Measurements from ENCODE around the gene FGR. TPM values are rescaled to one million over a fixed set of nuclear protein-coding genes. Genes with fewer than 3 reads are reported as not detected.

Gene FGR
- total RNA-seq, 2 donors from 2014 or later, result 4.0 to 10.8 TPM

DNA sequence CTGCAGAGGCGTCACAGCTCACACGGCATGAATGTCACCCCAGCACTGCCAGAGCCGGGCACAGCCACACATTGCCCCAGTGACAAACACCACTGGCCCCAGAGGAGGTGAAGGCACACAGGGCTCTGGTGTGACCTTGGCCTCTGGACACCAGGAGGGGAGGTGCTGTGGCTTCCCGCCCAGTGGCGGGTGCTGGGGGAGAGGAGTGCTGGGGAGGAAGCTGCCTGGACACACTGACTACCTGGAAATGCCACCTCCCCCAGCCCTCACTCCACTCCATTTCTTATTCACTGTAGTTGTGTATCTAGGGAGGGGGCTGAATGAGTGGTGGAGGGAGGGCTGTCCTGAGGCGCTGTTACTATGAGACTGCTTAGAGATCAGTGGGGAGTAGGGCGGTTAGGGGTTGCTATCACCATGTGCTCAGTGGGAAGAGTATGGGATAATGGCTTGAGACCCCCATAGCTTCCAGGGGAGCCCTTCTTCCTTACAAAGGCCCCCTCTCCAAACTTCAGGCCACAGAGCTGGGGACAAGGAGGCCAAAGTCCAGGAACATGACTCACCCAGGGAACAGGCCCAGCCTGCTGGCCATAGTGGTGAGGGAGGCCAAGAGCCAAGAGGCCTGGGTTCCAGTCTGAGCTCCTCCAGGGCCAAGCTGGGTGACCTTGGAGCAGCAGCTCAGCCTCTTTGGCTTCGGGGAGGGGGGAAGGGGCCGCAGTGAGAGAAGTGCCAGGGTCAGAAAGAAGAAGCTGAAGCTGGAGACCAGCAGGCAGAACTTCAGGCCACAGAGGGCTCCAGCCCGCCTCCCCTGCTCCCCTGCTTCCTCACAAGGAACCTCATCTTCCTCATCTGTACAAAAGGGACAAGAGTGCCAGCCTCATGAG is 71.2 kb downstream of the FGR start:
- H3K27ac ChIP-seq, result peak overlapping the region; percentile 48 to 51
- no peaks in the 10 kb centered on the region for H3K27me3 ChIP-seq (replicated peaks; ENCODE audit: insufficient read depth)
- DNase-seq (ENCODE audit: low spot score), result no peak
- 35% methylated on average over 10 of the region's 10 CpGs for WGBS
- TF ChIP-seq POLR2AphosphoS5 (IDR thresholded peaks at IDR 0.05), result no peak
- no peak for TF ChIP-seq POLR2A (IDR thresholded peaks at IDR 0.05)
- TF ChIP-seq, protein P1, sequence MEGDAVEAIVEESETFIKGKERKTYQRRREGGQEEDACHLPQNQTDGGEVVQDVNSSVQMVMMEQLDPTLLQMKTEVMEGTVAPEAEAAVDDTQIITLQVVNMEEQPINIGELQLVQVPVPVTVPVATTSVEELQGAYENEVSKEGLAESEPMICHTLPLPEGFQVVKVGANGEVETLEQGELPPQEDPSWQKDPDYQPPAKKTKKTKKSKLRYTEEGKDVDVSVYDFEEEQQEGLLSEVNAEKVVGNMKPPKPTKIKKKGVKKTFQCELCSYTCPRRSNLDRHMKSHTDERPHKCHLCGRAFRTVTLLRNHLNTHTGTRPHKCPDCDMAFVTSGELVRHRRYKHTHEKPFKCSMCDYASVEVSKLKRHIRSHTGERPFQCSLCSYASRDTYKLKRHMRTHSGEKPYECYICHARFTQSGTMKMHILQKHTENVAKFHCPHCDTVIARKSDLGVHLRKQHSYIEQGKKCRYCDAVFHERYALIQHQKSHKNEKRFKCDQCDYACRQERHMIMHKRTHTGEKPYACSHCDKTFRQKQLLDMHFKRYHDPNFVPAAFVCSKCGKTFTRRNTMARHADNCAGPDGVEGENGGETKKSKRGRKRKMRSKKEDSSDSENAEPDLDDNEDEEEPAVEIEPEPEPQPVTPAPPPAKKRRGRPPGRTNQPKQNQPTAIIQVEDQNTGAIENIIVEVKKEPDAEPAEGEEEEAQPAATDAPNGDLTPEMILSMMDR (IDR thresholded peaks at IDR 0.05), result no peak
- no peaks in the 10 kb centered on the region for H3K9me3 ChIP-seq
- no peaks in the 10 kb centered on the region for H3K36me3 ChIP-seq
- peaks cover 22% of the 10 kb centered on the region for H3K4me1 ChIP-seq (replicated peaks)
- intact Hi-C loops (cut with DNase I), result no loop called here
- H3K4me3 ChIP-seq, result no peak overlapping the region

DNA sequence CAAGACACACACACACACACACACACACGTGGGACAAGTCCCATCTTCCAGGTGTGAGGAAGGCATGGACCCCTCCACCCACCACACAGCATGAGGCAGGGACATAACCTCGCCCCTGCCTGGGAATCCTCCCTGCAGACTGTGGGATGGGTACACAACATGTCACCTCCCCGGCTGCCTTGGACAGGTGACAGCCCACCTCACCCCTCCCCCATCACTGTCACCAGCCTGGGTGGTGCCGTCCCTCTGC is 71.7 kb downstream of the FGR start:
- TF ChIP-seq POLR2A (IDR thresholded peaks at IDR 0.05), result no peak
- no peak for TF ChIP-seq POLR2AphosphoS5 (IDR thresholded peaks at IDR 0.05)
- TF ChIP-seq, protein P1 (IDR thresholded peaks at IDR 0.05), result no peak
- H3K36me3 ChIP-seq, result no peaks in the 10 kb centered on the region
- intact Hi-C loops (cut with DNase I), result no loop called here
- peaks cover 20% of the 10 kb centered on the region for H3K4me1 ChIP-seq (replicated peaks)
- H3K9me3 ChIP-seq, result no peaks in the 10 kb centered on the region
- 26% methylated on average over 4 of the region's 4 CpGs for WGBS
- H3K4me3 ChIP-seq, result no peak overlapping the region
- H3K27me3 ChIP-seq (replicated peaks; ENCODE audit: insufficient read depth), result no peaks in the 10 kb centered on the region
- peak overlapping the region; percentile 48 to 51 for H3K27ac ChIP-seq
- no peak for DNase-seq (ENCODE audit: low spot score)

DNA sequence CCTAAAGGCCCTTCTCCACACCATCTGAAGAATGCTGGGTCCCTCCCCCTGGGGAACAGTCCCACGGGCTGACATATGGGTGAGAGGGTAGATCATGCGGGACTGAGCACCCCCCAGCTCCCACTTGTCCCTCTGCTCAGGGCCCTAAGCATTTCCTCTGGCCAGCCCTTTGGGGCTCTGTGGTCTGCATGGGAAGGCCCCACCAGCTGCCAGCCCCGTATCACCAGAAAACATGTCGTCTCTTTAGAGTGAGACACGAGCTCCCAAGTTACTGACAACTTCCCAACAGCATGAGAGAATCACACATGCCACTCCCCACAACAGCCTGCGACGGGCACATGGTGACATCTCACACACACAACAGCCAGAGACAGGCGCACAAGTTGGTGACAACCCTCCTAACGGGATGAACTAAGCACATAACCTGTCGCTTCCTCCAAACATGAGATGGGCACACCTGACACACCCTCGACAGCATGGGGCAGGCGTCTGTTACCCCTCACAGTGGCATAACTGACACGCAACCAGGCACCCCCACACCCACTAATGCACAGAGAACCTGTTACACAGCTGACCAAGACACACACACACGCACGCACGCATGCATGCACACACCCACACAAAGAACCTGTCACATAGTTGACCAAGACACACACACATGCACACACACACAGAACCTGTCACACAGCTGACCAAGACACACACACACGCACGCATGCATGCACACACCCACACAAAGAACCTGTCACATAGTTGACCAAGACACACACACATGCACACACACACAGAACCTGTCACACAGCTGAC is 72.2 kb downstream of the FGR start:
- intact Hi-C loops (cut with DNase I), result no loop called here
- no peaks in the 10 kb centered on the region for H3K9me3 ChIP-seq
- peaks cover 16% of the 10 kb centered on the region for H3K4me1 ChIP-seq (replicated peaks)
- peak overlapping the region; percentile 67 to 72 for H3K27ac ChIP-seq
- no peak overlapping the region for H3K4me3 ChIP-seq
- H3K36me3 ChIP-seq, result no peaks in the 10 kb centered on the region
- no peak for TF ChIP-seq POLR2A (IDR thresholded peaks at IDR 0.05)
- TF ChIP-seq, protein P1 (IDR thresholded peaks at IDR 0.05), result no peak
- TF ChIP-seq POLR2AphosphoS5 (IDR thresholded peaks at IDR 0.05), result no peak
- DNase-seq (ENCODE audit: low spot score), result no peak
- H3K27me3 ChIP-seq (replicated peaks; ENCODE audit: insufficient read depth), result no peaks in the 10 kb centered on the region
- 63% methylated on average over 18 of the region's 18 CpGs for WGBS

Small RNA genes lying within 50 kb of the gene (small RNA-seq; reads per million reads assigned to genes)
- gene AL031729.1 (0 reads per million in 2 donors), gene RNU6-949P (0 reads per million in 2 donors)

Other genes with a start within 250 kb of the FGR start
- under 1 TPM; 0.14 to 0.57 TPM for gene GPR3, start 242.6 kb downstream of the FGR start, total RNA-seq
- gene WASF2, start 145.0 kb downstream of the FGR start, total RNA-seq, result 10 to 100 TPM; 42.0 to 63.6 TPM
- gene AHDC1, start 31.0 kb downstream of the FGR start, total RNA-seq, result 10 to 100 TPM; 27.1 to 83.7 TPM
- 100 to 1,000 TPM in 1 of 2 donors, 10 to 100 TPM in 1; 40.4 to 274 TPM for gene IFI6, start 37.0 kb upstream of the FGR start, total RNA-seq
- gene FAM76A, start 90.8 kb upstream of the FGR start, total RNA-seq, result 10 to 100 TPM in 1 of 2 donors, 1 to 10 TPM in 1; 7.8 to 18.5 TPM
- 10 to 100 TPM; 53.1 to 64.9 TPM for gene STX12, start 138.0 kb upstream of the FGR start, total RNA-seq
- 10 to 100 TPM; 37.8 to 64.5 TPM for gene PPP1R8, start 195.6 kb upstream of the FGR start, total RNA-seq
- 100 to 1,000 TPM in 1 of 2 donors, 1 to 10 TPM in 1; 3.6 to 140 TPM for gene THEMIS2, start 237.4 kb upstream of the FGR start, total RNA-seq